H1 (cell line): ENCODE measurements around the gene PRKCZ. TPM values are rescaled to one million over a fixed set of nuclear protein-coding genes. Genes with fewer than 3 reads are reported as not detected.

ENCODE experiments used
- CHD2 ChIP-seq: IDR thresholded peaks from 2 replicates; pipeline ENCODE4 v1.6.1; 2012; ENCODE audit warnings: low read length, improper control_type of control experiment
- CREB1 ChIP-seq: IDR thresholded peaks from 2 replicates; pipeline ENCODE4 v1.6.1; 2012; ENCODE audit warnings: inconsistent platforms
- EP300 ChIP-seq, 2 experiments: IDR thresholded peaks; 1 replicate in 1 of 2; 2 replicates in 1 of 2; pipeline ENCODE4 v1.6.1; 2011 to 2012; ENCODE audit warnings: low read depth in 2 of 2, low read length in 2 of 2, mild to moderate bottlenecking in 2 of 2, borderline replicate concordance in 1 of 2, inconsistent platforms in 1 of 2, moderate library complexity in 1 of 2
- GTF2F1 ChIP-seq: IDR thresholded peaks from 2 replicates; pipeline ENCODE4 v1.6.1; 2012; ENCODE audit warnings: low read depth, low read length, improper control_type of control experiment, borderline replicate concordance
- SP1 ChIP-seq: IDR thresholded peaks from 2 replicates; pipeline ENCODE4 v1.6.1; 2011; ENCODE audit warnings: low read depth, low read length
- SP2 ChIP-seq: IDR thresholded peaks from 2 replicates; pipeline ENCODE4 v1.6.1; 2012; ENCODE audit warnings: mild to moderate bottlenecking, low read length, inconsistent platforms
- TEAD4 ChIP-seq: IDR thresholded peaks from 2 replicates; pipeline ENCODE4 v1.6.1; 2012; ENCODE audit warnings: low read depth, low read length, inconsistent platforms, mixed read lengths
- polyA plus RNA-seq, 7 experiments: library from polyadenylated mRNA; depleted of rRNA in 3 of 7; stranded (reverse) in 5 of 7; unstranded in 2 of 7; fragments of >200 nt in 5 of 7; fragments of 200-250 nt in 2 of 7; gene quantifications; 1 replicate in 5 of 7; 2 replicates in 1 of 7; 4 replicates in 1 of 7; pipeline versions ENCODE4 v1.2.1 to v1.2.3, GENCODE V29; 2011 to 2013; ENCODE audit warnings: missing spikeins in 2 of 7, mixed read lengths in 2 of 7
- total RNA-seq: library from RNA; stranded (reverse); fragmentation: NEBNext Ultra II Directional; extraction: Animal tissue kit (Norgen Biotek cat#: 25700); gene quantifications from 2 replicates; pipeline ENCODE4 v1.2.1, GENCODE V29; 2021

The PRKCZ gene
- total and polyA plus RNA-seq, 2 of the 8 experiments (the other 6 are each of a cell fraction or from before 2014, with no cell fraction given) = 37.4 to 45.1 TPM

DNA sequence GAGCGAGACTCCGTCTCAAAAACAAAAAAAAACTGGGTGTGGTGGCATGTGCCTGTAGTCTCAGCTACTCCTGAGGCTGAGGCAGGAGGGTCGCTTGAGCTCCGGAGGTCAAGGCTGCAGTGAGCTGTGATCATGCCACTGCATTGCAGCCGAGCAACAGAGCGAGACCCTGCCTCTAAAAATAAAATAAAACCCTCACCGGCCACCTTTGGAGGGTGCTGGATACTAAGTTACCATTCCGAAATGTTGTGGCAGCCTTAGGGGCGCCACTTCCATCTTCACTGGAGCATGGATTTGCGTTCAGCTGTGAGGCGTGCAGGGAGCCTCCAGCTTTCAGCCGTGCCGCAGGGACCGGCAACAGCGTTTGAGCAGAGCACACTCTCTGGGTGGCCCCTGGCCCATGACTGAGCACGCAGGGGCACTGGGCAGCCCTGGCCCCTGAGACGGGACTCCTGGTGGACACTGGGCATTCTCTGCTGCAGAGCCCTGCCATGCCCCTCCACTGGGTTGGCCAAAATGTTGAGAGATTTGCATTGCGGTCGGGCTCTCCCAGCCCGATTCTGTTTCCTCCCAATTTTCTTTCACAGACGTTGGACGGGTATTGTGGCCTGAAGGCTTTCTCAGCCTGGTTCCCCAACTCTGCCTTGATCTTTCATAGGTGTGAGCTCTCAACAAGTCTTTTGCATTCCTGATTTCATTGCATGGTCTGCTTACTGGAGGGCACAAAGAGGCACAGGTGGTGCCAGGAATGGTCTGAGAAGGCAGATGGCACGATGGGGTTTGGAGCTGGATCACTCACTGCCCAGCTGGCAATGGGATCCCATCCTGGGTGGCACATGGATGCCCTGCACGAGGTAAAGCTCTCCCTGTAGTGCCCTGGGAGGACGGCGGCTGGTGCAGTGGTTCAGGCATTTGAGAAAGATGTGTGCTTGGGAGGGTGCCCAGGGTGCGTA, 40.8 kb upstream of the PRKCZ start (continued):
- TF ChIP-seq EP300 (IDR thresholded peaks at IDR 0.05; ENCODE audit: borderline replicate concordance in 1 of 2, low read depth in 2 of 2, low read length in 2 of 2) (no peak), SP2 (no peak), SP1 (no peak), CREB1 (no peak), CHD2 (no peak), GTF2F1 (no peak), TEAD4 (no peak)
